GM18502 (cell line): ENCODE results near the gene OR10X1.

Source experiments
- ATAC-seq: cut with Tn5 transposase; IDR thresholded peaks from one replicate; pipeline ENCODE4 v1.9.1; 2021; ENCODE audit warnings: mild to moderate bottlenecking; ENCODE audit not compliant: unreplicated experiment, poor library complexity

OR10X1 gene

GRCh38 chr1:158579733-158580132 is at the start of gene OR10X1:
OR10X1 (minus strand) TSS chr1:158579899; CDS start chr1:158579899, 0 bp downstream.
- ATAC-seq = no peak

GRCh38 chr1:158613764-158614163 is 34.1 kb upstream of the OR10X1 start:
- ATAC-seq = no peak

- ATAC-seq = no peak
Observed at GRCh38 chr1:158611916-158612315, 32.2 kb upstream of the OR10X1 start.

GRCh38 chr1:158607296-158607695 is 27.6 kb upstream of the OR10X1 start:
- no peak for ATAC-seq

- no peak for ATAC-seq
Observed at GRCh38 chr1:158604968-158605367, 25.3 kb upstream of the OR10X1 start, which contains the start of gene OR10Z1. OR10Z1 (plus strand) TSS chr1:158605268; CDS start chr1:158606439, 1,171 bp downstream.

- ATAC-seq = no peak
Observed at GRCh38 chr1:158600735-158601134, 21.0 kb upstream of the OR10X1 start.

GRCh38 chr1:158586942-158587341 is 7.2 kb upstream of the OR10X1 start:
- ATAC-seq = no peak

- ATAC-seq = no peak
Observed at GRCh38 chr1:158583962-158584361, 4.3 kb upstream of the OR10X1 start.

GRCh38 chr1:158577561-158577960 is 2.1 kb downstream of the OR10X1 start:
- no peak for ATAC-seq

- no peak for ATAC-seq
Observed at GRCh38 chr1:158572226-158572625, 7.5 kb downstream of the OR10X1 start.

GRCh38 chr1:158570480-158570879 is 9.2 kb downstream of the OR10X1 start, which contains the start of gene OR6P1:
OR6P1 (minus strand) TSS chr1:158570580; CDS start chr1:158563604, 6,976 bp downstream.
- ATAC-seq = no peak

GRCh38 chr1:158564608-158565007 is 15.1 kb downstream of the OR10X1 start:
- ATAC-seq = no peak

GRCh38 chr1:158563853-158564252 is 15.8 kb downstream of the OR10X1 start:
- no peak for ATAC-seq

- ATAC-seq = no peak
Observed at GRCh38 chr1:158559696-158560095, 20.0 kb downstream of the OR10X1 start.

- ATAC-seq = no peak
Observed at GRCh38 chr1:158554352-158554751, 25.3 kb downstream of the OR10X1 start, which contains the start of gene OR6Y1. OR6Y1 (minus strand) TSS chr1:158554405; CDS start chr1:158548105, 6,300 bp downstream.

- no peak for ATAC-seq
Observed at GRCh38 chr1:158552296-158552695, 27.4 kb downstream of the OR10X1 start.

GRCh38 chr1:158547533-158547932 is 32.2 kb downstream of the OR10X1 start:
- ATAC-seq = no peak

GRCh38 chr1:158537609-158538008 is 42.1 kb downstream of the OR10X1 start:
- ATAC-seq = no peak

- no peak for ATAC-seq
Observed at GRCh38 chr1:158534496-158534895, 45.2 kb downstream of the OR10X1 start.
